Fibroblast of lung (primary cell): Measurements from ENCODE around the gene ENTPD7.

Experiments
- CTCF ChIP-seq, 2 donors: IDR thresholded peaks in 1 of 2; conservative IDR thresholded peaks in 1 of 2; 1 replicate in 1 of 2; 2 replicates in 1 of 2; pipeline ENCODE4 v1.5.1; 2011 to 2012; ENCODE audit warnings: low read length in 2 of 2, control low read depth in 1 of 2, inconsistent platforms in 1 of 2, low read depth in 1 of 2, mild to moderate bottlenecking in 1 of 2
- EZH2 ChIP-seq: IDR thresholded peaks from 2 replicates; pipeline ENCODE4 v1.5.1; 2012; ENCODE audit warnings: low read length, control low read depth, mild to moderate bottlenecking; ENCODE audit errors: missing control alignments

- TF ChIP-seq EZH2 (no peak), CTCF (conservative IDR thresholded peaks at IDR 0.05 in 1 of 2, IDR thresholded peaks at IDR 0.05 in 1 of 2; ENCODE audit: low read depth in 1 of 2, low read length in 2 of 2) (no peak)
Observed at GRCh38 chr10:99629625-99629978, 29.7 kb upstream of the ENTPD7 start.
